Stimulated activated CD8-positive, alpha-beta memory T cell treated with anti-CD3 and anti-CD28 coated beads, Interleukin-15, amount 100 ng/mL, for 1 hour (primary cell): ENCODE data around the gene MEST.
"Not testable (repeated sequence)": the region's sequence is repeated elsewhere in the genome, so short reads cannot be mapped to it uniquely, and the experiment has no call there.

Source experiments
- DNase-seq: peaks from one replicate; pipeline ENCODE4 v3.0.0-alpha.2; 2020; ENCODE audit warnings: low read depth

MEST gene, protein sequence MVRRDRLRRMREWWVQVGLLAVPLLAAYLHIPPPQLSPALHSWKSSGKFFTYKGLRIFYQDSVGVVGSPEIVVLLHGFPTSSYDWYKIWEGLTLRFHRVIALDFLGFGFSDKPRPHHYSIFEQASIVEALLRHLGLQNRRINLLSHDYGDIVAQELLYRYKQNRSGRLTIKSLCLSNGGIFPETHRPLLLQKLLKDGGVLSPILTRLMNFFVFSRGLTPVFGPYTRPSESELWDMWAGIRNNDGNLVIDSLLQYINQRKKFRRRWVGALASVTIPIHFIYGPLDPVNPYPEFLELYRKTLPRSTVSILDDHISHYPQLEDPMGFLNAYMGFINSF

DNA sequence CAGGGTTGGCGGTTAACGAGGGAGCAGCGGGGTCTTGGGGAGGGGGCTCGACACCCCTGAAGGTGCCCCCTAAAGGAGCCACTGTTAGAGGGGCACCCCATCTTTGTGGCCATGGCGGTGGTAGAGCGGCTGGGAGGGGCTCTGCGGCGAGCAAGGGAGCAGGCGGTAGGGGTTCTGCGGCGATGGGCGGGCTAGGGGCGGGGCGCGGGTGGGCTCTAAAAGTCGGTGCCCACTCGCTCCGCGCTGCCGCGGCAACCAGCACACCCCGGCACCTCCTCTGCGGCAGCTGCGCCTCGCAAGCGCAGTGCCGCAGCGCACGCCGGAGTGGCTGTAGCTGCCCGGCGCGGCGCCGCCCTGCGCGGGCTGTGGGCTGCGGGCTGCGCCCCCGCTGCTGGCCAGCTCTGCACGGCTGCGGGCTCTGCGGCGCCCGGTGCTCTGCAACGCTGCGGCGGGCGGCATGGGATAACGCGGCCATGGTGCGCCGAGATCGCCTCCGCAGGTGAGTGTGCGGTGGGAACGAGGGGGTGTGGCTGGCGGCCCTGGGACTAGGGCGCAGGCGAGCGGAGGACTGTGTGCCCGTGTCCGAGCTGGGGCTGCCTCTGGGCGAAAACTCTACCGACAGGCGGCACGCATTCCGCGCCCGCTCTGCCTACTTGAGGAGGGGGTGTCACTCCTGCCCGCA, at the start of gene MEST:
Gene MEST (plus strand): TSS at position 245 of the 682 bp plus-strand sequence. CDS start 229 bp downstream, at position 474.
- no peak for DNase-seq

DNA sequence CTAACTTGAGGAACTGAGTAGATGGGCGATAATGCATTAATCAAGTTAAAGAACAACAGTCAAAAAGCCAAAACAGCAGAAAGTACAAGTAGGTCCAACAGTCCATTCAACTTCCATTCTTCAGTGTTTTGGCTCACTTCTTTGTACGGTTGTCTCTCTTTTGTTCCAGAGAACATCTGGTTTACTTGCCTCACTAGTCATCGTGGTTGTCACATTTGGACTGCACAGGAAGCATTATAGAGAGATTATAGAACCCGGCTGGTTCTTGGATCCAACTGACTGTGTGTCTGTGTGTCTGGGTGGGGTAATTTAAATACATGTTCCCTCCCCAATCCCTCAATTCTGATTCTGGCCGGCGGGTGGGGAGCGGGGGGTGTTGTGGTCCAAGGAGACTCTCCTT, 49.3 kb upstream of the MEST start:
- DNase-seq: no peak

DNA sequence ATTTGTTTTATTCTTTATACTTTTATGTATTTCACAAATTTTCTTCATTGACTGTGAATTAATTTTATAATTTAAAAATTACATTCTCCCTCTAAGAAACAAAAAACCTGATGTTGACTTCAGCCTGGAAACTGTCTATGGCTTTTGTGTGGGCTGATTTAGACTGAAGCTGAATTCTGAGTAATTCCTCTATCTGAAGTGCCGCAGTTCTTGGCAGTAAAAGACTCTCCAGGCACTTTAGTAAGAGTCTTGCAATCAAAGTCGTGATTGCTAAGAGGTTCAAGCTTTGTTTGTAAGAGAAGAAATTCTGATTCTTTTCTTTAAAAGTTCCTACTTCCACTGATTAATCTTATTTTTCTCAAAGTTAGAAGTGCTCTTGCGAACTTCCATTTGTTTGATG, 47.7 kb upstream of the MEST start:
- DNase-seq: no peak

DNA sequence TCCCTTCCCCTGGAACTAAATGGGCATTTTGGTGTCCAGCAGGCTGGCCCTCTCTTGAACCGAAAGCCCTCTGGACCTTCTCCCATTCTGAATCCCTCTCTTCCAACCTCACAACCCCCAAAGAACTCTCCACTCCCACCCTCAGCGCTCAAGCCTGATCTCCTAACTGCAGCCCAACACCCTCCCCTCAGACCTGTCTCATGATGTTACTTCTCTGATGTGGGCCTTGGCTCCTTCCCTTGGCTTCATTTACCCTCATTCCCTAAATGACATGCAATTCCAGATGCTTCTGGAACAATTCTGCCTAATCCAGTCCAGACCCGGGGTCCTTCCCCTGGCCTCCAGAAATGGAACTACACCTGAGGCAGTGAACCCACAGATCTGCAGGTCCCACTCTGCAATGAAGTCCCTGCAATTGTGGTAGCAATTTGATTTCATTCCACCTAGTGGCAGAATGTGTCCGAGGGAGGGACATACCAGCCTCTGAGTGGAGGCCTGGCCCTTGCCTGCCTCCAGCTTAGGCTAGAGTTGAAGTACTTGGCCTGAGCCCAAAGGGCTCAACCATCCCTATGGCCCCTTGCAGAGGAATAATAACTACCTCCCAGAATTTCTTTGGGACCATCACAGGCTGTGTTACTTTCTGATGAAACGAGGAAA, 47.0 kb upstream of the MEST start:
- no peak for DNase-seq

DNA sequence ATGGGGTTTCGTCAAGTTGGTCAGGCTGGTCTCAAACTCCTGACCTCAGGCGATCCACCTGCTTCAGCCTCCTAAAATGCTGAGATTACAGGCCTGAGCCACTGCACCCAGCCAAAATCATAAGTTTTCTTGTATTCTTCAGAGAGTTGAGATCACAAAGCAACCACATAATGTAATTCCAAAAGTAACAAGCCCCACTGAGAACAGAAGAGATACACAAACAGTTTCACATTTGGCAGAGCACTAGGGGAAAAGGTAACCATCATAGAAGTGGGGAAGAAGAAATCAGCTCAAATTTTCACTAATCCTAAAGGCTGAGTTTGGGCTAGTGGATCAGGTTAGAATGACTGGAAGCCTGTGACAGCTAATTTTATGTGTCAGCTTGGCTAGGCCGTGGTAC, 45.6 kb upstream of the MEST start:
- DNase-seq: no peak

DNA sequence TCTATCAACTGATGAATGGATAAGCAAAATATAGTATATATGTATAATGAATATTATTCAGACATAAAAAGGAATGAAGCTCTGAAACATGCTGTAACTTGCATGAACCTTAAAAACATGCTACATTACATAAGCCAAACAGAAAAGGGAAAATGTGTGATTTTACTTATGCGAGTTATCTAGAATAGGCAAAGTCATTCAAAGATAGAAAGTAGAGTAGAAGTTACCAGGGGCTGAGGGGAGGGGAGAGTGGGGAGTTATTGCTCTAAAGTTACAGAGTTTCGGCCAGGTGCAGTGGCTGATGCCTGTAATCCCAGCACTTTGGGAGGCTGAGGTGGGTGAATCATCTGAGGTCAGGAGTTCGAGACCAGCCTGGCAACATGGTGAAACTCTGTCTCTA, 40.5 kb upstream of the MEST start:
- DNase-seq: not testable (repeated sequence)

DNA sequence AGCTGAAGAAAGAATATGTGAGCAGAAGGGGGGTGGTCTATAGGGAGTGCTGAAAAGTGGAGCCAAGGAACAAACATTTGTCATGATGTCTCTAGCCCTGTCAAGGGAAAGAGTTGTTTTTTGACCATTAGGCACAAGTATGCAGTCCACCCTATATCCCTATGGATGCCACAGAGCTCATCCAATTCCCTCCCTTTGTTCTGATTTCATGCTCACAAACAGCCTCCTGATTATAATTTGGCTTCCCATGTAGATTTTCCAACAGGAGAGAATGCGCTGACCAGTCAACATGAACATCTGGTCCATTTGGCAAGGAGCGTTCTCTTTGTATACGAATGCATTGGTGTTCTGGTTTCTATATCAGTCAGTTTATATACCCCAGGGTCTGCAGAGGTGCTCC, 38.9 kb upstream of the MEST start:
- no peak for DNase-seq

DNA sequence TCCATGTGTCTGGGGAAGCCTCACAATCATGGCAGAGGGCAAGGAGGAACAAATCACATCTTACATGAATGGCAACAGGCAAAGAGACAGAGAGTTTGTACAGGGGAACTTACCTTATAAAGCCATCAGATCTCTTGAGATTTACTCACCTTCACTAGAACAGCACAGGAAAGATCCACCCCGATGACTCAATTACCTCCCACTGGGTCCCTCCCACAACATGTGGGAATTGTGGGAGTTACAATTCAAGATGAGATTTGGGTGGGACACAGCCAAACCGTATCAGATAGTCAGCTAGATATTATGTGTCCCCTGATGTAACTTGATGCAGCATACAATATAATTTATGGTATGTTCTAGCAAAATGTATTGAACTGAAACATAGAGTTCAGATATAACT, 36.9 kb upstream of the MEST start:
- no peak for DNase-seq

DNA sequence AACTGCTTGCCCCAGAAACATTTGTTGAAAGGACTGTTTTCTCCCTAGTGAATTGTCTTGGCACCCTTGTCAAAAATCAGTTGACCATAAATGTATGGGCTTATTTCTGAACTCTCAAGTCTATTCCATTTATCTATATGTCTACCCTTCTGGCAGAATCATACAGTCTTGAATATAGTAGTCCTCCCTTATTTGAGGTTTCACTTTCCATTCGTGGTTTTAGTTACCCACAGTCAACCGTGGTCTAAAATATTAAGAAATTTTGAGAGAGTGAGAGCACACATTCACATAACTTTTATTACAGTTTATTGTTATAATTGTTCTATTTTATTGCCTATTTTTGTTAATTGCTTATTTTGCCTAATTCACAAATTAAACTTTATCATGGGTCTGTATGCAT, 33.6 kb upstream of the MEST start:
- DNase-seq: no peak

DNA sequence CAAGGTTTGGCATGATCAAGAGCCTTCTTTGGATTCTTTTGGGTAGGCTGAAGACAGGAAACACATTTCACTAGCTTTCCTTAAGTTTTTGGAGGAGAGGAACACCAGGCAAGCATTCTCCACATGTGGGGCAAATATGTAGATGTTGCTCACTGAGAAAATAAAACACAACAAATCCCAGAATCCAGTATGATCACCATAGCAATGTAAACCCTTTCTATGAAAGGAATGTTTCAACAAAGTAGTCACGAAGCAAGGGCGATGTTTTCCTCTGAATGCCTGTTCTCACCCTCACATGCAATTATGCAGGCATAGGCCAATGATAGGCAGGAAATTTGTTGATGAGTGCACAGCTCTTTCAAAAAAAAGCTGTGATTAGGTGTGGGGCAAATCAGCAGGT, 30.6 kb upstream of the MEST start:
- no peak for DNase-seq

DNA sequence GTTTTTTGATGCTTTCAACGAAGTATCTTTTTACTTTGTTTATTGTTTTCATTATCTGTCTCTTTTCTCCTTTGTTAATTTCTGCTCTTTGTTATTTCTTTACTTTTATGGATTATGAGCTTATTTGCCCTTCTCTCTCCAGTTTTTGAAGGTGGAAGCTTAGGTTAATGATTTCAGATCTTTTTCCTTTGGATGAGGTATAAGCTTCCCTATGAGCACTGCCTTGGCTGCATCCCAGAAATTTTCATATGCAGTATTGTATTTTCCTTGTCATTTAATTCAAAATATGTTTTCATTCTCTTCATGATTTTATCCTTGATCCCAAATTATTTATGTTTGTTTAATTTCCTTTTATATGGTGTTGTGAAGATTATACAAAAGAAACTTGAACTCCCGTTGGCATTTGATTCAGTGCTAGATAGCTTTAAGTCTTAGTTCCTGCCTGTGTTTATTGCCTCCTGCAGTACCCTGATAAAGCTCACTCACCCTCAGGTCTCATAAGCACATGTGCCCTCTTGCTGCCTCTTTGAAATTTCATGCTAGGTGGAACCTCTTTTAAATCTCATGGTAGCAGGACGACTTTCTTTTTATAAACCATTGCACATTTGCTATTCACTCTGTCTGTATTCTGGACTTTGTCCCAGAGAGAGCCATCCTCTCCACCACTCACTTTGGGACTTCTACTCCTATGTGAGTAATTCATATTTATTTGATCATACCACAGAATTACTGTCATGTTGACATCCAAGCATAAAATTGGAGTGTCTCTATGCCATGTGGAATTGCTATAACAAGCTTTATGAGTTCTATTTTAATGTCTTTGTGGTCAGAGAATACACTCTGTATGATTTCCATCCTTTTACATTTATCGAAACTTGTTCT, 28.1 kb upstream of the MEST start:
- DNase-seq: no peak

DNA sequence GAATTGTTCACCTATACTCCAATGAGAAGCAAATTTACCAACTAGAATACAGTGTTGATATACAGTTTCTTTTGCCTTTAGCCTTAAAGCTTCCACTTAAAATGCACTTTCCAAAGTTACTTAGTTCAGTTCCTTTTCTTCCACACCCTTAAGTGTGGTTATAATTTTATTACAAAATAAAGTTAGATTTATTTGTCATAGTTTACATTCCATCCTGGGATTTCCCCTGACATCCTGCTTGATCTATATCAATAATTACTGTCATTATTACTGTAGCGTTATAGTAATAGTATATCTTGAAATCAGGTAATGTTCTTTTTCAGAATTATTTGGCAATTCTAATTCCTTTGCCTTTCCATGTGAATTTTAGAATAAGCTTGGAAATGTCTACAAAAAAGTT, 23.3 kb upstream of the MEST start:
- no peak for DNase-seq

DNA sequence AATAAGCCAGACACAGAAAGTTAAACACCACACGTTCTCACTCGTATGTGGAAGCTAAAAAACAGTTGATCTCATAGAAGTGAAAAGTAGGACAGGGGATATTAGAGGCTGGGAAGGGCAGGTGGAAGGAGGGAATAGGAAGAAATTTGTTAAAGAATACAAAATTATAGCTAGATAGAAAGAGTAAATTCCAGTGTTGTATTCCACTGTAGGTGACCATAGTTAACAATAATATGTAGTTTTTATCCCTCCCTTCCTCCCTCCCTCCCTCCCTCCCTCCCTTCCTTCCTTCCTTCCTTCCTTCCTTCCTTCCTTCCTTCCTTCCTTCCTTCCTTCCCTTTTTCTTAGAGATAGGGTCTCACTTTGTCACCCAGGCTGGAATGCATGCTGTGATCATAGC, 19.9 kb upstream of the MEST start:
- no peak for DNase-seq

DNA sequence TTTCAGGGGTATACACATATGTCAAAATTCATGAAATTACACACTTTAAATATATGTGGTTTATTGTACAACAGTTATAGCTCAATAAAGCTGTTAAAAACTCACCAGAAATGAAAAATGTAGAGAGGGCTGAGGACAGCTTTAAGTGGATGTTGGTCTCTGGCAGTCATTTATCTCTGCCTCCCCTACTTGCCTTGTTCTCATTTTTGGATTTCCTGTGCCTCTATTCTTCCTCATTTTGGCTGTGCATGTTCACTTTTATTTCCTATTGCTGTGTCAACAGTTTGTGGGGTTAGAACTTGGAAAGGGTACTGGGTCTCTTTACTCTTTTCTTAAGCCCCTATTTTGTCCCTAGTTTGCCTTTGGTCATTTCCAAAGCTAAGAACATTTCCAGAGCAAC, 18.6 kb upstream of the MEST start:
- no peak for DNase-seq

DNA sequence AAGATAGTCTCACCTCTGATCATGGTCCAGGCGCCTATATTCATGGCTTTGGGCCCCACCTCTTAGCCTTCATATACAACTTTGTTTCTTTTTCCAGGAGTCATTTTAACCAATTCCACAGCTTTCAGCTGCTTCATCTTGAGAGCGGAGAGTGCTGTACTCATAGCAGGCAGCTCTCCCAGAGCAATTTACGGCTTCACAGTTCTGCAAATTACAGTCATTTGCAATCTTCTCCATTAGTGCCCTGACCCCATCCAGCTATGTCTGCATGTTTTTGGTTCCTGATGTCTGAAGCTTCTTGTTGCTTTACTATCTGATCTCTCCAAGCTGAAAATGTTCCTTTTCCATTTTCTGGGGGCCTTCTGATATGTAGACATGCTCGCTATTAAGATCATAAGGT, 18.0 kb upstream of the MEST start:
- DNase-seq: no peak

DNA sequence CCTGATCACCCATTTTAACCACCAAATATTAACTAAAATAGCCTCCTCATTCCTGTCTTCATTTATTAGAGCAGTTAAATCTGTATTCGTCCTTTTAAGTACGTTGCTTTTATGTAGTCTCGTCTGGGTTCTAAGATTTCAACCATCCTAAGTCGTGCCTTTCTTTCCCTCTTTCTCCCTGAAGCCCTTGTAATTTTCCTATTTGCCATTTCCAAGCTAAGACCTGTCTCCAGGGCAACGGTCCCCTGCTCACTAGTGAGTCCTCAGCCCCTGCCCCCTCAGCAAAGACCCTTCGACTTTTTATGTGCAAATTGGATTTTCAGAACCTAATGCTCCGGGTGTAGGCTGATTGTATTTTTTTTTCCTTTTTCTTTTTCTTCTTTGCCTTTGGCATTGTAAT, 16.1 kb upstream of the MEST start:
- no peak for DNase-seq

DNA sequence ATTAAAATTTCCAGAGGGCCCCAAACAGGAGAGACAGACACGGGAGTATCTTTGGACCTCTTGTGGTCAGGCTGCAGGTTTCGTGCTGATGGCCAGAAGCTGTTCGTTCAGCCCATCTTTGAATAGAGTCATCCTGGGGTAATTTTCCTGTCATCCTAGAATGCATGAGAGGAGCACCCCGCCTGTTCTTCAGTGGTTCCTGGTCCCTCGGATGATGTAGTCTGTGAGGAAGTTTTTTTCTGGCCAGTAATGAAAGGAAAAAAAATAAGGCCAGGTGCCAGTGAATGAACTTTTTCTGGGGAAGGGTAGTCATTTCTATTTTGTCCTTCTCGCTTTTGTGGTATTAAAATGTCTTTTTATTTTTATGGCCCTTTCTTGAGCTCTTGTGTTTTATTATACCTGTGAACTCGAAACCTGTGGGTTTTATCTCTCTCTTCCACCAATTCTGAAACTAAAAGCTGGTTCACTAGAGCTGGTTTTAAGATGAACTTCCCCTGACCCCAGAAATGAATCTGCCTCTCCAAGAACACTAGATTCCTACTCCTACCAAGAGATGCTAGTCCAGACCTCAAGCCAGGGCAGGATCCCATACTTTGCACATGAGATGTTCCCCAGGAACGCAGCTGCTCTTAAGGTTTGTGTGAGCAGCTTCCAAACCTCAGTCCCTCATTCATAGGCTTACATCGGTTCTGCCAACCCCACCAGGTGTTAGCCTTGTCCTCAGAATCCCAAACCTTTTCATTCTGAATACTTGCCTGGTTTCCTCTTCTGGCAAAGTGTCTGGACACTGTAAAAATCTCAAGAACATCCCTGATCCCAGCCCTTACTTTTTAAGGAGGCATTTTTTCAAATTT, 15.4 kb upstream of the MEST start:
- DNase-seq: no peak

DNA sequence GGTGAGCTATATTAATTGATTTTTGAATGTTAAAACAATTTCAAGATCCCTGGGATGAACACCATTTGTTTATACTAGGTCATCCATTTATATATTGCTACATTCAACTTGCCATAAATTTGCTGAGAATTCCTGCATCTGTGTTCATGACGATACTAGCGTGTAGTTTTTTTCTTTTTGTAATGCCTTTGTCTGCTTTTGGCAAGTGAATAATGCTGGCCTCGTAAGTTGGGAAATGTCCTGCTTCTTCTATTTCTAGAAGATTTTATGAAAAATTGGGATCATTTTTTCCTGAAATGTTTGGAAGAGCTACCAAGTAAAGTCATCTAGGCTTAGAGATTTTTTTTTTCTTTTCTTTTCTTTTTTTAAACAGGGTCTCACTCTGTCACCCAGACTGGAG, 12.9 kb upstream of the MEST start:
- DNase-seq: no peak

DNA sequence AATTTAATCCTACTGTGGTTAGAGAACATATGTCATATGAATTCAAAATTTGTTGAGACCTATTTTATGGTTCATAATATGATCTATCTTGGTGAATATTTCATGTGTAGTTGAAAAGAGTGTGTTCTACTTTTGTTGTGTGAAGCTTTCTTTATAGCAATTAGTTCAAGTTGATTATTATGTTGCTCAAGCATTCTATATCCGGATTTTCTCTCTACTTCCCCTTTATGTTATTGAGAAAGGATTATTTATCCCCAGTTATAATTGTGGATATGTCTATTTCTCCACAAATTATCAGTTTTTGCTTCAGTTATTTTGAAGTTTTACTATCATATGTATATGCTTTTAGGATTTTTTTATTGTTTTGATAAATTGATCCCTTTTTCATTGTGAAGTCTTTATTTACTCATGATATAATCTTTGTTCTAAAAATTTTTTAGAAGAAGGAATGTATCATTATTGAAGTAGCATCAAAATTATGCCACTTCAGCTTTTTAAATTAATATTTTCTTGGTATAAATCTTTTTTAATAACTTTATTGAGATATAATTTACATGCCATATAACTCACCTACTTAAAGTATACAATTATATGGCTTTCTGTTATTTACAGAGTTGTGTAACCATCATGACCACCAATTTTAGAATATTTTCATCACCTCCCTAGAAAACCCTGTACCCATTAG, 12.0 kb upstream of the MEST start:
- DNase-seq: no peak

DNA sequence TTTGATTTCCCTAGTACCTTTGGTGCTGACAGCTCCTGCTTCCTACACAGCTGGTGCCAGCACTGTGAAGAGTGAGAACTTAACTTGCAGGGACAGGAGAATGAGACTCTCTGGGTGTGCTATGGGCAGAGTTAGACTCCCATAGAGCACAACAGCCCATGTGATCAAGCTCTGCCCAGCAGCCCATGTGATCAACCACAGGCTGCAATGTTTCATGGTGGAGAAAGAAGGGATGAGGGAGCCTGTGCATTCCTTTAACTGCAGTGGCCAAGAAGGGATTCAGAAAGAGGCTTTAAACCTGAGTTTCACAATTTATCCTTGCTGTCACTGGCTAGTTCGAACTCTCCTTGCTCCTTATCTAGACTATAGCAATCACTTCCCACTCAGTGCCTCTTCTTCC, 10.0 kb upstream of the MEST start:
- DNase-seq: no peak

DNA sequence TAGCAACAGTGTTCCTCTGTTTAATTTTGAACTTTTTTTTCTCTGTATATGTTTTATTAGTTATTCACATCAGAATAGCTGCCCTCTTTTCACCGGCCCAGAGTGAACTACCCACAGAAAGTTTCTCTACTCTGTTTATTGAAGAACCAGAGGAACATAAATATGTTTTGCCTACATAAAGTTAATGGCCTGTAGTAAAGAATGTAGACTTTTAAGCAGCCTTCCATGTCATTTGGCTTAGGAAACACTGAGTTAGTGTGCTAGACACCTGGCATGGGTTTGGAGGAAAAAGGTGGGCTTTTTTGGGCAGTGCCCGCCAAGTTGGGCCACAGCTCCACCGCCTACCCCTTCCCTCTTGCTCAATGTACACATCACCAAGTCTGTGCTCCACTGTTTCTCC, 8.9 kb upstream of the MEST start:
- DNase-seq: no peak
